Hippocampal formation (tissue), 2 donors: ENCODE results near the gene GREB1L.

ENCODE experiments used
- DNase-seq, 2 donors: peaks; one replicate each; lab custom pipeline; 2025; lab: John Stamatoyannopoulos, UW

Gene GREB1L

DNA sequence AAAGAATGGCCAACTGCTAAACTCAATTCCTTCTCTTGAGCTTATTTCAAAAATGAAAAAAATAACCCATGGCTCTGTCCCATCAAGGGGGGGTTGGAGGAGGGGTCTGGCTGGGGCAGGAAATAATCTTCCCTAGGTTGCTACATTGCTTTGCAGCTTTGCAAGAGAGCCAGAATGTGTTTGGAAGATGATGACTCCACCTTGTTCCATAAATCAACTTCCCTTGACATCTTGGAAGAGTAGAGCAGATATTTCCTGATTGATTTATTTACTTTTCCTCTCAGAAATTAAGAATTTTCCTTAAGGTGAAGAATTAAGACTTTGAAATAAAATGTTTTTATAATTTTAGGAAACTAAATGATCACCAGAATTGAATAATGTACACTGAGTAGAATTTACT lies 317.2 kb downstream of the GREB1L start:
- DNase-seq, result no peak

DNA sequence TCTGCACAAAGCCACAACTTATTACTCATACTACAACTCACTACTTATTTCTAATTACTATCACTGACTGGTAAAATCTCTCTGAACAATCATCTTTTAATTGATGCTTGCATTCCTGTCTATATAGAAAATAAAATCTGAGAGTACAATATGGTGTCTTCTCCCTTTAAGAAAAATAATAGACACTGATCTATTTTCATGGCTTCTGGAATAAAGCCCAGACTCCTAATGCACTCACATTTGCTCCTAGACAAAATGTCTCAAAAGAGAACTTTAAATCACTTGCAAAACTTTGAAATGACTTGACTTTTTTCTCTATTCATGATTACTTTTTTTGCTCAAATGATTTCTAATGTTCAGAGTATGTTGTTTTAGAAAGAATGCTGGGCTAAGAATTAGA lies 329.7 kb downstream of the GREB1L start:
- no peak for DNase-seq
